ENCODE measurements around the gene SPI1. TPM values are rescaled to one million over a fixed set of nuclear protein-coding genes. Genes with fewer than 3 reads are reported as not detected.
A peak's percentile ranks its signal among the peaks of the same experiment; 100 is the strongest.

SPI1 gene
- total and polyA plus RNA-seq, 2 donors, result 21.1 to 40.0 TPM

DNA sequence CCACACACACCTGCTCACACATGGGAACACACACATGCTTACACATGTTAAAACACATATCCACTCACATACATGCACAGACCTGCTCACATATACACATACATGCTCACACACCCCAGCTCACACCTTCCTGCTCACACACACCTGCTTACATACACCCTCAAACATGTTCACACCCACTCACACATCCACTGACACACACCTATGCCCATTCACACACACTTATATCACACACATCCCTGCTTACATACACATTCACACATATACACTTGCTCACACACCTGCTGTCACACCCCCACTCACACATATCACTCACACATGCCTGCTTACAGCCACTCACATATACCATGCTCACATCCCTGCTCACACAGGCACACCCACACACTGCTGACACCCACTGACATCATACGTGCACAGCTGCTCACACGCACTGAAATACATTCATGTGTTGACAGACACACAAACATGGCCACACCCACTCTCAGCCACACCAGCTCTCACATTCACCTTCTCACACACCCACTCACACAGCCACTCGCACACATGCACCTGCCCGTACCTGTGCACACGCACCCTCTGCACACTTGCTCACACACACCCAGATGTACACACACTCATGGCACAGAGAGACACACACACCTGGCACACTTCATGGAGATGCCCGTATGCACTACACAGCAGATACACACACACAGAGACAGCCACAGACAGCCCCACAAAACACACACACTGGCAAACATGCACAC lies 20.2 kb downstream of the SPI1 start:
- 95% methylated on average over 6 of the region's 6 CpGs for WGBS
- H3K36me3 ChIP-seq (ENCODE audit: control insufficient read depth in 2 of 2, insufficient read depth in 2 of 2, low read length in 1 of 2), result no peaks in the 10 kb centered on the region
- H3K4me1 ChIP-seq (ENCODE audit: control insufficient read depth in 2 of 2, insufficient read depth in 2 of 2, low read length in 2 of 2), result peaks cover 7 to 17% of the 10 kb centered on the region in 2 donors
- peaks cover 0 to 1% of the 10 kb centered on the region in 2 donors for H3K9me3 ChIP-seq (ENCODE audit: control insufficient read depth in 2 of 2, insufficient read depth in 1 of 2, low read length in 1 of 2)
- no peak for DNase-seq (ENCODE audit: low read depth in 6 of 9, low spot score in 9 of 9)
- H3K27me3 ChIP-seq (ENCODE audit: control insufficient read depth in 2 of 2, insufficient read depth in 1 of 2, low read length in 1 of 2), result no peaks in the 10 kb centered on the region
- H3K4me3 ChIP-seq (ENCODE audit: low read length in 2 of 2), result no peak overlapping the region
- no peak overlapping the region for H3K27ac ChIP-seq (ENCODE audit: low read depth in 1 of 2, low read length in 1 of 2)

DNA sequence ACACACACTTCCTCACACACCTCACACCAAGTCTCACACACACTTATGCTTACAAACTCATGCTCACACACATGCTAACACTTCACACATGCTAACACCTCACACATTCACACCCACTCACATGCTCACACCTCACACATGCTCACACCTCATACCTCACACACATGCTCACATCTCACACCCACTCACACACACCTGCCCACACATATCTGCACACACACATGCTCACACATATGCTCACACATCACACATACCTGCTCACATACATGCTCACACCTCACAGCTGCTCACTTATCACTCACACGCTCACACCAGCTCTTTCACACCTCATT lies 21.4 kb downstream of the SPI1 start:
- Histone ChIP-seq H3K36me3 (ENCODE audit: control insufficient read depth in 2 of 2, insufficient read depth in 2 of 2, low read length in 1 of 2) (no peaks in the 10 kb centered on the region), H3K4me1 (ENCODE audit: control insufficient read depth in 2 of 2, insufficient read depth in 2 of 2, low read length in 2 of 2) (peaks cover 7 to 17% of the 10 kb centered on the region in 2 donors), H3K9me3 (ENCODE audit: control insufficient read depth in 2 of 2, insufficient read depth in 1 of 2, low read length in 1 of 2) (peaks cover 0 to 1% of the 10 kb centered on the region in 2 donors), H3K4me3 (ENCODE audit: low read length in 2 of 2) (no peak overlapping the region), H3K27ac (ENCODE audit: low read depth in 1 of 2, low read length in 1 of 2) (no peak overlapping the region), H3K27me3 (ENCODE audit: control insufficient read depth in 2 of 2, insufficient read depth in 1 of 2, low read length in 1 of 2) (no peaks in the 10 kb centered on the region)
- DNase-seq (ENCODE audit: low read depth in 6 of 9, low spot score in 9 of 9), result no peak
- WGBS, result 98% methylated on average over 1 of the region's 1 CpG

DNA sequence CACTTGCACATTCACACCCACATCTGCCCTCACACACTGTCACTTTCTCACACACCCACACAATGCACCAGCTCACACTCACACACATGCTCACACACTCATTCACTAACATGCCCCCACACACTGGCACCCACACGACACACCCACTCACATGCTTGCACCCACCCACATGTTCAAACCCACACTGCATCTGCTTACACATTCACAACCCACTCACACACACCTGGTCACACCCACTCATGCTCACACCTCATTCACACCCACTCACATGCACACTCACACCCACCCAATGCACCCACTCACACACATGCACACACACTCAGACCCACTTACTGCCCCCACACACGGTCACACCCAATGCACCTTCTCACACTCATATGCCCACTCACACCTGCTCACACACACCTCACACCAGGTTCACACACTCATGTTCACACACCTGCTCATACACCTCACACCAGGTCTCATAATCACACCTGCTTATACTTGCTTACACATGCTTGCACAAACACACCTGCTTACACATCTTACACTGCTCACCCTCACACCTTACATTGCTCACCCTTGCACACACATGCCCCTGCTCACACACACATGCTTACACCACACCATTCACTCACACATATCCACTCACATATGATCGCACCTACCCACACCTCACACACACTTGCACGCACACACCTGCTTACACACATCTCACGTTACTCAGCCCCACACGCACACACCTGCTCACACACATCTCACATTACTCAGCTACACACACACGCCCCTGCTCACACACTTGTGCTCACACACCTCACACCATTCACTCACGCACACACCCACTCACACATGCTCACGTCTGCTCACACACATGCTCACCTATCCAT lies 22.0 kb downstream of the SPI1 start:
- 92% methylated on average over 9 of the region's 9 CpGs for WGBS
- Histone ChIP-seq H3K9me3 (ENCODE audit: control insufficient read depth in 2 of 2, insufficient read depth in 1 of 2, low read length in 1 of 2) (peaks cover 0 to 1% of the 10 kb centered on the region in 2 donors), H3K27ac (ENCODE audit: low read depth in 1 of 2, low read length in 1 of 2) (no peak overlapping the region), H3K27me3 (ENCODE audit: control insufficient read depth in 2 of 2, insufficient read depth in 1 of 2, low read length in 1 of 2) (no peaks in the 10 kb centered on the region), H3K36me3 (ENCODE audit: control insufficient read depth in 2 of 2, insufficient read depth in 2 of 2, low read length in 1 of 2) (no peaks in the 10 kb centered on the region), H3K4me1 (ENCODE audit: control insufficient read depth in 2 of 2, insufficient read depth in 2 of 2, low read length in 2 of 2) (peaks cover 7 to 17% of the 10 kb centered on the region in 2 donors), H3K4me3 (ENCODE audit: low read length in 2 of 2) (no peak overlapping the region)
- no peak for DNase-seq (ENCODE audit: low read depth in 6 of 9, low spot score in 9 of 9)

DNA sequence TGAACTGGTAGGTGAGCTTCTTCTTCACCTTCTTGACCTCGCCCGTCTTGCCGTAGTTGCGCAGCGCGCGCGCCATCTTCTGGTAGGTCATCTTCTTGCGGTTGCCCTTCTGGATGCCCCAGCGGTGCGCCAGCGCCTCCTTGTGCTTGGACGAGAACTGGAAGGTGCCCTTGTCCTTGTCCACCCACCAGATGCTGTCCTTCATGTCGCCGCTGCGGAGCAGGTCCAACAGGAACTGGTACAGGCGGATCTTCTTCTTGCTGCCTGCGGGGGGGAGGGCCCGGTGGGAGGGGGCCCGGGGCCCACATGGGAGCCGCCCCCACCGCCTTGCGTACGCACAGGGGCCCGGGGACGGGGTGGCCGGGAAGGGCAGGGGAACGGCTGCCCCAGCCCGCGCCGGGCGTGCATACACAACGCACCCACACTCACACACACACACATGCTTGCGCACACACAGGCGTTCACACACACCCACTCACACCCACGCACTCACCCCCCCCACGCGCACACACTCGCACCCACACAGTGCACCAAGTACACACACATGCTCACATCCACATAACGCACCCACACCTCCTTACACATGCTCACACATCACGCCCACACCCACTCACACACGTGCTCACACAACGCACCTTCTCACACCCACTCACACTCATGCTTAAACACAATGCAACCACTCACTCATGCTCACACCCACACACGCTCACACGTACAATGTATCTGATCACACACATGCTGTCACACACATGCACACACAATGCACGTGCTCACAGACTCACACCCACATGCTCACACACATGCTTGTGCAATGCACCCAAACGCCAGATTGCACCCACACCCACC lies 22.8 kb downstream of the SPI1 start:
- H3K27ac ChIP-seq (ENCODE audit: low read depth in 1 of 2, low read length in 1 of 2), result no peak overlapping the region
- H3K36me3 ChIP-seq (ENCODE audit: control insufficient read depth in 2 of 2, insufficient read depth in 2 of 2, low read length in 1 of 2), result no peaks in the 10 kb centered on the region
- peaks cover 7 to 13% of the 10 kb centered on the region in 2 donors for H3K4me1 ChIP-seq (ENCODE audit: control insufficient read depth in 2 of 2, insufficient read depth in 2 of 2, low read length in 2 of 2)
- peaks cover 0 to 1% of the 10 kb centered on the region in 2 donors for H3K9me3 ChIP-seq (ENCODE audit: control insufficient read depth in 2 of 2, insufficient read depth in 1 of 2, low read length in 1 of 2)
- peak in 2 of 9 donors; percentile 30 to 31 for DNase-seq (ENCODE audit: low read depth in 6 of 9, low spot score in 9 of 9)
- no peaks in the 10 kb centered on the region for H3K27me3 ChIP-seq (ENCODE audit: control insufficient read depth in 2 of 2, insufficient read depth in 1 of 2, low read length in 1 of 2)
- H3K4me3 ChIP-seq (ENCODE audit: low read length in 2 of 2), result no peak overlapping the region
- 92% methylated on average over 47 of the region's 47 CpGs for WGBS

DNA sequence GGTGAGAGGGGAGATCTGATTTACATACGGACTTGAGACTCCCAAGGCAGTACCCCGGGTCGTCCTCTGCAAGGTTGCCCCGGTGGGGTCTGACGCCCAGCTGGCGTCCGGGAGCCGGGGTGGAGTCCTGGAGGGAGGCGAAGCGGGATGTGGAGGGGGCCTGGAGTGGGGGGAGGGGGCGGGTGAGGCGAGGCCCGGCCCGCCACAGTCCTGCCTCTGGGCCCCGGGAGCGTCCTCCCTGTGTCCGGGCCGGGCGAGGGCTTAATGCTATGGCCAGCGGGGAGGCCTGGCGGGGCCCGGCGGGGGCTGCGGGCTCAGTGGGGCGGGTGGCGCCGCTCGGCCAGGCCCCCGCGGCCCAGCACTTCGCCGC lies 23.4 kb downstream of the SPI1 start:
- no peaks in the 10 kb centered on the region for H3K36me3 ChIP-seq (ENCODE audit: control insufficient read depth in 2 of 2, insufficient read depth in 2 of 2, low read length in 1 of 2)
- 95% methylated on average over 32 of the region's 32 CpGs for WGBS
- H3K4me3 ChIP-seq (ENCODE audit: low read length in 2 of 2), result no peak overlapping the region
- peaks cover 0 to 1% of the 10 kb centered on the region in 2 donors for H3K9me3 ChIP-seq (ENCODE audit: control insufficient read depth in 2 of 2, insufficient read depth in 1 of 2, low read length in 1 of 2)
- H3K27me3 ChIP-seq (ENCODE audit: control insufficient read depth in 2 of 2, insufficient read depth in 1 of 2, low read length in 1 of 2), result no peaks in the 10 kb centered on the region
- H3K4me1 ChIP-seq (ENCODE audit: control insufficient read depth in 2 of 2, insufficient read depth in 2 of 2, low read length in 2 of 2), result peaks cover 5 to 8% of the 10 kb centered on the region in 2 donors
- DNase-seq (ENCODE audit: low read depth in 6 of 9, low spot score in 9 of 9), result no peak
- no peak overlapping the region for H3K27ac ChIP-seq (ENCODE audit: low read depth in 1 of 2, low read length in 1 of 2)

DNA sequence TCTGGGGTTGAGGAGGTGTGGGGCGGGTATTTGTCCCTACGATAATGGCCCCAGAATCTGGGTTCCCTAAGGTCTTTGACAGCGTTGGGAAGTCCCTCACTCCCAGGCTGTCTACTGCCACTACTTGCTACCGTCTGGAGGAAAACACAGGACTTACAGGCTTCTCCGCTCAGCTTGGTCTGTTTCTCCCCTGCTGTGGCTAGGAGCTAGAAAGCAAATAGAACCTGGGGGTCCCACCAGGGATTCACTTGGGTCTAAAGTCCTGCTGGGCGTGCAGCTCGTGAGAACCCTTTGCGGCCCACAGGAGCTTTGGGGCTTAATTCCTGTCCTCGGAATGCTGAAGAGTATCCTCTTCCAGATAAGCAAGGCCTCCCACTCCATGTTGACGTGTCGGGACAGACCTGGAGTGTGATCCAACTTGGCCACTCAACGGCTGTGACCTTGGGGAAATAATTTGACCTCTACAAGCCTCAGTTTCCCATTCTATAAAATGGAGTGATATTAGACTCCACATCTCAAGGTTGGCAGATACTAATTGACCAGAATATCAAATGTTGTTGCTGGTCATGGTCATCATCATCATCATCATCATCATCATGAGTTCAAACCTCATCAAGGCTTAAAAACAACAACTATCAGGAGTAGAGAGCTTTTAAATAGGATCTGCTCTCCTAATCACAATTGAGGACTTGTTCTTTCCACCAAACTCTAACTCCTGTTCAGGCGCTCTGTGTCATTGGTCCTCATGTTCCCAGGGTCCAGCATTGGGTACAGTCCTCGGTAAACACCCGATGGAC lies 24.2 kb downstream of the SPI1 start:
- H3K4me1 ChIP-seq (ENCODE audit: control insufficient read depth in 2 of 2, insufficient read depth in 2 of 2, low read length in 2 of 2), result peaks cover 0 to under 1% of the 10 kb centered on the region in 2 donors
- H3K27ac ChIP-seq (ENCODE audit: low read depth in 1 of 2, low read length in 1 of 2), result no peak overlapping the region
- H3K4me3 ChIP-seq (ENCODE audit: low read length in 2 of 2), result no peak overlapping the region
- peaks cover 0 to 1% of the 10 kb centered on the region in 2 donors for H3K9me3 ChIP-seq (ENCODE audit: control insufficient read depth in 2 of 2, insufficient read depth in 1 of 2, low read length in 1 of 2)
- no peak for DNase-seq (ENCODE audit: low read depth in 6 of 9, low spot score in 9 of 9)
- H3K36me3 ChIP-seq (ENCODE audit: control insufficient read depth in 2 of 2, insufficient read depth in 2 of 2, low read length in 1 of 2), result no peaks in the 10 kb centered on the region
- H3K27me3 ChIP-seq (ENCODE audit: control insufficient read depth in 2 of 2, insufficient read depth in 1 of 2, low read length in 1 of 2), result no peaks in the 10 kb centered on the region
- WGBS, result 98% methylated on average over 15 of the region's 15 CpGs

DNA sequence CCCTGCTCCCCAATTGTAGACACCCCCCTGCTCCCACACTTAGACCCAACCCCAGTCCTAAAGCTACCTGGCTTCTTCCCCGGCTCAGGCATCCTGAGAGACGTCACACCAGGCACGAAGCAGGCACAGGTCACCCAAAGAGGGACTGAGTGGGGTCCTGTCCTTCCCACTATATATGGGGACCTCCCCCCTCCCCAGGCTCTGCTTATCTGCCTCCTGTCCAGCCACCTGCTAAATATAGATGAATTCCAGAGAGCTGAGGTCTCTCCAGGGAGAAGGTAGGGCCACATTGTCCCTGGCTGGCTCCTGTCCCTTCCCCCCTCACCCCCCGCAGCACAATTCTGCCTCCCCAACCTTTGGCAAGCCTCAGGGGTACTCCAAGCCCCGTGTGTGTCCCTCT lies 25.8 kb downstream of the SPI1 start, which contains the start of gene MYBPC3:
MYBPC3 (minus strand) TSS at position 147 of the 400 bp plus-strand sequence; CDS start at position 92, 55 bp downstream.
- DNase-seq (ENCODE audit: low read depth in 6 of 9, low spot score in 9 of 9), result no peak
- H3K4me1 ChIP-seq (ENCODE audit: control insufficient read depth in 2 of 2, insufficient read depth in 2 of 2, low read length in 2 of 2), result no peaks in the 10 kb centered on the region
- no peaks in the 10 kb centered on the region for H3K27me3 ChIP-seq (ENCODE audit: control insufficient read depth in 2 of 2, insufficient read depth in 1 of 2, low read length in 1 of 2)
- no peaks in the 10 kb centered on the region for H3K9me3 ChIP-seq (ENCODE audit: control insufficient read depth in 2 of 2, insufficient read depth in 1 of 2, low read length in 1 of 2)
- no peaks in the 10 kb centered on the region for H3K36me3 ChIP-seq (ENCODE audit: control insufficient read depth in 2 of 2, insufficient read depth in 2 of 2, low read length in 1 of 2)
- no peak within 1 kb of the TSS for H3K27ac ChIP-seq (ENCODE audit: low read depth in 1 of 2, low read length in 1 of 2)
- no peak within 1 kb of the TSS for H3K4me3 ChIP-seq (ENCODE audit: low read length in 2 of 2)
- WGBS, result 88% methylated on average over 5 of the region's 5 CpGs
